ENCODE results near the gene IST1. TPM values are rescaled to one million over a fixed set of nuclear protein-coding genes. Genes with fewer than 3 reads are reported as not detected.

The IST1 gene
- total RNA-seq, 1 experiment from 2014 or later = 206 TPM

GRCh38 chr16:71883168-71883848 lies 12.0 kb upstream of the IST1 start:
- no TSS peak for BruUV-seq (replicated peaks)
- POLR2A ChIA-PET (ENCODE audit: low non-redundant PET) = interaction anchor here (0.6 kb wide), 1 partner anchor 72 kb away, joined by 3 read pairs; no protein-coding TSS in a partner anchor

GRCh38 chr16:71883849-71884638 lies 11.3 kb upstream of the IST1 start, which contains the start of gene ZNF821:
TSS of gene ZNF821 (minus strand) at chr16:71884182. CDS start at chr16:71879946, 4,236 bp downstream.
- CTCF ChIA-PET = interaction anchor here (0.7 to 1.2 kb wide), 3 partner anchors 9 to 77 kb away, joined by 3 to 7 read pairs (median 5); no protein-coding TSS in a partner anchor
- H3K4me1 ChIP-seq (ENCODE audit: insufficient read depth, low read length, poor library complexity, severe bottlenecking) = peaks cover 7% of the 10 kb centered on the region

More at GRCh38 chr16:71883168-71883848, 12.0 kb upstream of the IST1 start:
- intact Hi-C loops (cut with micrococcal nuclease; ENCODE audit: unreplicated experiment) = no loop called here
- Histone ChIP-seq H3K9me3 (ENCODE audit: low read depth, low read length, poor library complexity, severe bottlenecking) (no peaks in the 10 kb centered on the region), H3K36me3 (ENCODE audit: insufficient read depth, low read length, poor library complexity, severe bottlenecking) (peaks cover 16% of the 10 kb centered on the region), H3K27me3 (replicated peaks; ENCODE audit: insufficient read depth, low read depth, low read length, poor library complexity) (no peaks in the 10 kb centered on the region), H3K27ac (ENCODE audit: low read depth, low read length, poor library complexity, severe bottlenecking) (peak overlapping the region; percentile 90), H3K4me1 (ENCODE audit: insufficient read depth, low read length, poor library complexity, severe bottlenecking) (peaks cover 7% of the 10 kb centered on the region), H3K4me3 (ENCODE audit: low read depth, low read length, poor library complexity, severe bottlenecking) (peak overlapping the region; percentile 99)
- CTCF ChIA-PET = interaction anchor here (0.6 to 1.5 kb wide), 4 partner anchors 9 to 78 kb away, joined by 3 to 6 read pairs (median 4); no protein-coding TSS in a partner anchor
- TF ChIP-seq EZH2 (IDR thresholded peaks at IDR 0.05; ENCODE audit: borderline replicate concordance, low read depth, low read length, poor library complexity, severe bottlenecking) (no peak), CTCF (conservative IDR thresholded peaks at IDR 0.05; ENCODE audit: low read depth, low read length) (peak; percentile 47; the same call in 1 of the 2 replicates)
- peak; percentile 55 for DNase-seq (ENCODE audit: low spot score)

More at GRCh38 chr16:71883849-71884638, 11.3 kb upstream of the IST1 start, which contains the start of gene ZNF821:
- Histone ChIP-seq H3K27ac (ENCODE audit: low read depth, low read length, poor library complexity, severe bottlenecking) (peak within 1 kb of the TSS; percentile 90), H3K4me3 (ENCODE audit: low read depth, low read length, poor library complexity, severe bottlenecking) (peak within 1 kb of the TSS; percentile 99), H3K36me3 (ENCODE audit: insufficient read depth, low read length, poor library complexity, severe bottlenecking) (peaks cover 12% of the 10 kb centered on the region), H3K27me3 (replicated peaks; ENCODE audit: insufficient read depth, low read depth, low read length, poor library complexity) (no peaks in the 10 kb centered on the region), H3K9me3 (ENCODE audit: low read depth, low read length, poor library complexity, severe bottlenecking) (no peaks in the 10 kb centered on the region)
- POLR2A ChIA-PET (ENCODE audit: low non-redundant PET) = no interaction called here
- intact Hi-C loops (cut with micrococcal nuclease; ENCODE audit: unreplicated experiment) = loop anchor here (1.0 kb wide), 1 partner anchor 11 kb away; the partner anchor contains the start of gene IST1
- peak; percentile 94 for DNase-seq (ENCODE audit: low spot score)
- TF ChIP-seq EZH2 (IDR thresholded peaks at IDR 0.05; ENCODE audit: borderline replicate concordance, low read depth, low read length, poor library complexity, severe bottlenecking) (no peak), CTCF (conservative IDR thresholded peaks at IDR 0.05; ENCODE audit: low read depth, low read length) (no peak; the same call in 1 of the 2 replicates)
- BruUV-seq (replicated peaks) = no TSS peak

All from A673 (cell line).